Activated CD4-positive, alpha-beta T cell treated with anti-CD3 and anti-CD28 coated beads for 48 hours (primary cell): ENCODE data around the gene PRDM11.

Experiments
- DNase-seq: peaks from one replicate; pipeline ENCODE4 v3.0.0-alpha.2; 2020

The PRDM11 gene

GRCh38 chr11:45142241-45143055 is 4.0 kb upstream of the PRDM11 start:
- no peak for DNase-seq

GRCh38 chr11:45143494-45143893 is 2.9 kb upstream of the PRDM11 start:
- DNase-seq: no peak

GRCh38 chr11:45144126-45145082 is 2.0 kb upstream of the PRDM11 start:
- DNase-seq: no peak

GRCh38 chr11:45145083-45145378 is 1.4 kb upstream of the PRDM11 start:
- no peak for DNase-seq

GRCh38 chr11:45145379-45146071 is 914 bp upstream of the PRDM11 start:
- DNase-seq: no peak

- peak; percentile 94 for DNase-seq
Measured at GRCh38 chr11:45147017-45147728, 734 bp downstream of the PRDM11 start.

- no peak for DNase-seq
Measured at GRCh38 chr11:45147891-45148675, 1.6 kb downstream of the PRDM11 start.

GRCh38 chr11:45149483-45150056 is 3.1 kb downstream of the PRDM11 start:
- DNase-seq: no peak

GRCh38 chr11:45150301-45150700 is 3.9 kb downstream of the PRDM11 start:
- DNase-seq: no peak

GRCh38 chr11:45150943-45151342 is 4.5 kb downstream of the PRDM11 start:
- DNase-seq: no peak

- no peak for DNase-seq
Measured at GRCh38 chr11:45151362-45151982, 5.0 kb downstream of the PRDM11 start.

GRCh38 chr11:45152740-45153595 is 6.5 kb downstream of the PRDM11 start:
- no peak for DNase-seq

- DNase-seq: no peak
Measured at GRCh38 chr11:45154276-45154675, 7.8 kb downstream of the PRDM11 start.

- no peak for DNase-seq
Measured at GRCh38 chr11:45155058-45155551, 8.7 kb downstream of the PRDM11 start.

- DNase-seq: no peak
Measured at GRCh38 chr11:45155627-45156180, 9.3 kb downstream of the PRDM11 start.

- no peak for DNase-seq
Measured at GRCh38 chr11:45156201-45156600, 9.8 kb downstream of the PRDM11 start.

GRCh38 chr11:45156741-45157140 is 10.3 kb downstream of the PRDM11 start:
- no peak for DNase-seq

GRCh38 chr11:45157247-45158209 is 11.1 kb downstream of the PRDM11 start:
- DNase-seq: no peak
